Measurements from ENCODE around the gene HNRNPUL2.
"Not testable (repeated sequence)": the region's sequence is repeated elsewhere in the genome, so short reads cannot be mapped to it uniquely, and the experiment has no call there.

The HNRNPUL2 gene

DNA sequence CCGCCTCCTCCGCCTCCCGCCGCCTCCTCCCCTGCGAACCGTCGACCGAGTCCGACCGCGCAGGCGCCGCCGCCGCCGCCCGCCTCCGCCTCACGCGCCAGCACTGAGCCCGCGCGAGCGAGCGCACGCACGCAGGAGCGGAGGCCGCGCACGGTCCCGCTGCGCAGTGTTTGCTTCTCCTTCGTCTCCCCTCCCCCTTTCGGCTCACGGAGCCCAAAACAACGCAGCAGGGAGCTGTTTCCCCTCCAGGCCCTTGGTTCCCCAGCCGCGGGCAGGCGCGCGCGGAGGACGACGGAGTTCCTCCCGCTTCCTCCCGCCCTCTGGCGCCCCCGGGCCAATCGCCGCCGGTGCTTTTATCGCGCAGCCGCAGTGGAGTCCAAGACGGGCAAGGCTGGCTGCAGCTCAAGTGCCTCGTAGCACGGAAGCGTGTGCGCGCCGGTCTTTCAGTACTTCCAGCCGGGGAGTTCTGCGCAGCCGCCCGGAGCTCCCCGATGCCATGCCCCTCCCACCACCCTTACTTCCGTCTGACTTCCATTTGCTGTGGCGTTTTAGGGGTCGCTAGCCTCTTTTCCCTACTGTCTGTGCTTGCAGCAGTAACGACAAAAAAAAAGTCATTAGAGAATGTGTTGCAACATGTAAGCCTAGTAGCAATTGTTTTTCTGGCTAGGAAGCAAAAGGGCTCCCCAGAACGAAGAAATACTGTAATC, at the start of gene HNRNPUL2:
TSS of gene HNRNPUL2 (minus strand) at position 293 of the 707 bp plus-strand sequence. CDS start 301 bp downstream, outside the sequence.
- DNase-seq (ENCODE audit: low read depth in 2 of 2): peak; percentile 96 to 98

DNA sequence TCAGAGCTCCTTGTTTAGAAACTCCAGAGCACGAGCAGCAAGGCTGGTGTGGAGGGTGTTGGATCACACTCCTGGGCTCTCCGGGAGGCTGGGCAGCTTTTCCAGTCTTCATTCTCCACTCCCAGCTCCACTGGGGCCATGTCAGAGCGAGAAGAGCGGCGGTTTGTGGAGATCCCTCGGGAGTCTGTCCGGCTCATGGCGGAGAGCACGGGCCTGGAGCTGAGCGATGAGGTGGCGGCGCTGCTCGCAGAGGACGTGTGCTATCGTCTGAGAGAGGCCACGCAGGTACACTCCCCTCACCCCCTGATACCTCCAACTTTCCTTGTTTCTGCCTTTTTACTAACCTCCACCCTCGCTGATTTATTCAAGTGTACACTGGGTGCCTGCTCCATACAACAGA, 48.4 kb upstream of the HNRNPUL2 start:
- no peak for DNase-seq (ENCODE audit: low read depth in 2 of 2)

DNA sequence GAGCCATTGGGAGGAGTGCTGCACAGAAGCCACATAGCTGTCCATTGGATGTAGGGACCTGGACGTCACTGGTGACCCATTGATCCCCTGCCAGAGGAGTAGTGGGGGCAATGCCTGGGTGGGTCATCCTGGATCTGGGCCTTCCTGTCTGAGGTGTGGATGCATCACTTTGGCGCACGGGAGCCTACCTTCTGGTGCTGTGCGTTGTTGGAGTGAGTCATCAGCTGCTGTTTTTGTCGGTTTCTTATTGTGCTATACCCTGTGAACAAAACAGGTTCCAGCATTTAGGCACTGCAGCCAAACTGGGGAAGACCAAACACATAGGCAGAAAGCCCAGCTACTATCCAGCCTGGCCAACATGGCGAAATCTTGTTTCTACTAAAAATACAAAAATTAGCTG, 47.1 kb upstream of the HNRNPUL2 start:
- DNase-seq (ENCODE audit: low read depth in 2 of 2): no peak

DNA sequence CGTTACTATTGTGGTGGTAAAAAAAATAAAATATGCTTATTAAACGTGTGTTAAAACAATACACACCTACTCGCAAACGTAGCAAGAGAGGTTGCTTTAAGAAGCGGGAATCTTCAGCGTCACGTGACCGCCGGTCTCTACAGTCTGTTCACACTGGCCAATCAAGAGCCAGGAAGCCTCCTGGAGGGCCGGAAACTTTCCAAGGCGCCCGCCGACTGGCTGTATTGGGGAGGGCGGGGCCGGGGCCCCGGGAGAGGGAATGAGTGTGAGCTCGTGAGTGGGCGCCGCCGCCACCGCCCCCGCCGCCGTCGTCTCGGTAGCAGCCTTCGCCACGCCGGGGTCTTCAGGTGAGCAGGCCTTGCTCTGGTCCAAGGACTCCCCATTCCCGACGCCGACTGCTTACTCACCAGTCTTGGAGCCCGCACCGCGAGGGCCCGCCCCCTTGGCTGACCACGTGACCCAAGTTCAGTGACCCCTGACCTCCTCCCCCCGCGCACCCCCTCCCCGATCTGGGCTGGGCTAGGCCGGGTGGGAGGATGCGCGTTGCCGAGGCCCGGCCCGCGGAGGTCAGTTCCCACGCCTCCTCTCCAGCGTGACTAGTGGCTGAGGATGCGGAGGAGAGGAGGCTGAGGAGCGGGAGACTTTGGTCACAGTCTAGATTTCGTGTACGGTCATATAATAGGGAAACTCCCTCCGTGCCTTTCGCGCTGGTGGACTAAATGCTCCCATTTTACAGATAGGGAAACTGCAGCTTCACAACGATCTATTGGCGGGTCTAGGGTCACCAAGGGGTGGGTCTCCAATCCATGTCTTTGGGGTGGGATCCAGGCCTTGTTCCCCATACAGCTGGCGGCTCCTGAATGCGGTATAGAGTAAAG, 44.1 kb upstream of the HNRNPUL2 start, which contains the start of gene TAF6L:
TSS of gene TAF6L (plus strand) at position 253 of the 878 bp plus-strand sequence. CDS start 4,388 bp downstream, outside the sequence.
- peak; percentile 83 to 85 for DNase-seq (ENCODE audit: low read depth in 2 of 2)

DNA sequence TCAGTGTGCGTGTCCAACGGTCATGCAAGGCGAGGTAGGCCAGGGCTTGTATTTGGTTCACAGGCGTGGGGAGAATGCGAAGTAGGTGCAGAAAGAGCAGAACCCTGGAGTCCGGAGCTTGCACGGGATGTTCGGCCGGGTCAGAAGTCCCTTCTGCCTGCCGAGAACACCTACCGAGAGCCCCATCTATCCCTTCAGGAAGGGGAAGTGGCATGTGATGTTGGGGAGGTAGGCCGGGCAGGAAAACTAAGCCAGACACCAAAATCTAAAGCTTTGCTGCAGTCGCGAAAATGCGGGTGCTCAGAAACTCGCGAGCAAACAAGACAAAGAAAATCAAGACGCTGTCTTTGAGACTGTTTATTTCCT, 43.5 kb upstream of the HNRNPUL2 start:
- no peak for DNase-seq (ENCODE audit: low read depth in 2 of 2)

DNA sequence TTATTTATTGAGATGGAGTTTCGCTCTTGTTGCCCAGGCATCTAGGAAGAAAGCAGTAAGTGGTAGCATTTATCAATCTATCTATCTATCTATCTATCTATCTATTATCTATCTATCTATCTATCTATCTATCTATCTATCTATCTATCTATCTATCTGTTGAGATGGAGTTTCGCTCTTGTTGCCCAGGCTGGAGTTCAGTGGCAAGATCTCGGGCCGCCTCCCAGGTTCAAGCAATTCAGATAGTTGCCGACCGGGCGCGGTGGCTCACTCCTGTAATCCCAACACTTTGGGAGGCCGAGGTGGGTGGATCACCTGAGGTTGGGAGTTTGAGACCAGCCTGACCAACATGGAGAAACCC, 33.6 kb upstream of the HNRNPUL2 start:
- not testable (repeated sequence) for DNase-seq (ENCODE audit: low read depth in 2 of 2)

DNA sequence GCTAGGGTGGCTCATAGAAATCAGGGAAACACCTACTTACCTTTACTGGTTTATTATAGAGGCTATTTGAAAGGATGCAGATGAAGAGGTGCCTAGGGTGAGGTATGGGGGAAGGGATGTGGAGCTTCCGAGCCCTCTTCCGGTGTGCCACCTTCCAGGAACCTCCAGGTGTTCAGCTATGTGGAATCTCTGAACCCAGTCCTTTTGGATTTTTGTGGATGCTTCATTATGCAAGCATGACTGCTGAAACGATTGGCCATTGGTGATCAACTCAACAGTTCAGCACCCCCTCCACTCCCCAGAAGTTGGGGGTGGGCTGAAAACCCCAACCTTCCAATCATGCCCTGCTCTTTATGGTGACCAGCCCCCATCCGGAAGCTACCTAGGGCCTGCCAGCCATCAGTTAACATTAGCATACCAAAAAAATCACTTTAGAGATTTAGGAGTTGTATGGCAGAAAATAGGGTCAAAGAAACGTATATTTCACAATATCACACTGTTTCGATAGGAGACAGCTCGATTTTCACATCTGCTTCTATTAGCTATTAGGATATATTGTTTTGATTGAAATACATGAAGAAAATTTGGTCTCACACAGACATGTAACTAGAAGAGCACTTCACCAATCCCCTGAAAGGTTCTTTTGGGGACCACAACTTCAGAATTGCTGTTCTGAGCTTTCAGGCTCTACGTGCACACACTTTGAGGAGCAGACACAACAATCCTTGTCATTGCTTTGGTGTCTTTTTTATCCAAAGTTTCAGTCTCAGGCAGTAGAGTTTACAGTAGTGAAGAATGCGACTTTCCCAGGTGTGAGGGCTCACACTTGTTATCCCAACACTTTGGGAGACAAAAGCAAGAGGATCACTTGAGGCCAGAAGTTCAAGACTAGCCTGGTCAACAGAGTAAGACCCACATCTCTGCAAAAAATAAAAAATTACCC, 30.9 kb upstream of the HNRNPUL2 start:
- no peak for DNase-seq (ENCODE audit: low read depth in 2 of 2)

DNA sequence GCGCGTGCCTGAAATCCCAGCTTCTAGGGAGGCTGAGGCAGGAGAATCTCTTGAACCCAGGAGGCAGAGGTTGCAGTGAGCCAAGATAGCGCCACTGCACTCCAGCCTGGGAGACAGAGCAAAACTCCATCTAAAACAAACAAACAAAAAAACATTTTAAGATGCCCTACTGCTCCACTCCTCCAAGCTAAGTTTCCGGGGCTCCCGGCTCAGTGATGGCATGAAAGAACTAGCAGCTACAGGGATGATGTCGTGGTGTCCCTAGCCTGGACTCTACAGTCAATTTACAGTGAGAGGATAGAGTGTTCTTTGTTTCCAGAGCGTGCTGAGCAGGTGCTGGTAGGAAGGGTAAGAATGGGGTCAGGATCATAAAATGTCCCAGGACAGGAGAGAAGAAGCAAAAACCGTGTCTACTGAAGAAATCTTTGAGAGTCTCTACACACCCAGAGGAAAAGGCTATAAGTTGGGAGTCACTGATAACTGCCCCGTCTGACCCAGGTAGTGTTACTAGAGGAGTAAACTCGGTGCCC, 27.9 kb upstream of the HNRNPUL2 start:
- DNase-seq (ENCODE audit: low read depth in 2 of 2): no peak

DNA sequence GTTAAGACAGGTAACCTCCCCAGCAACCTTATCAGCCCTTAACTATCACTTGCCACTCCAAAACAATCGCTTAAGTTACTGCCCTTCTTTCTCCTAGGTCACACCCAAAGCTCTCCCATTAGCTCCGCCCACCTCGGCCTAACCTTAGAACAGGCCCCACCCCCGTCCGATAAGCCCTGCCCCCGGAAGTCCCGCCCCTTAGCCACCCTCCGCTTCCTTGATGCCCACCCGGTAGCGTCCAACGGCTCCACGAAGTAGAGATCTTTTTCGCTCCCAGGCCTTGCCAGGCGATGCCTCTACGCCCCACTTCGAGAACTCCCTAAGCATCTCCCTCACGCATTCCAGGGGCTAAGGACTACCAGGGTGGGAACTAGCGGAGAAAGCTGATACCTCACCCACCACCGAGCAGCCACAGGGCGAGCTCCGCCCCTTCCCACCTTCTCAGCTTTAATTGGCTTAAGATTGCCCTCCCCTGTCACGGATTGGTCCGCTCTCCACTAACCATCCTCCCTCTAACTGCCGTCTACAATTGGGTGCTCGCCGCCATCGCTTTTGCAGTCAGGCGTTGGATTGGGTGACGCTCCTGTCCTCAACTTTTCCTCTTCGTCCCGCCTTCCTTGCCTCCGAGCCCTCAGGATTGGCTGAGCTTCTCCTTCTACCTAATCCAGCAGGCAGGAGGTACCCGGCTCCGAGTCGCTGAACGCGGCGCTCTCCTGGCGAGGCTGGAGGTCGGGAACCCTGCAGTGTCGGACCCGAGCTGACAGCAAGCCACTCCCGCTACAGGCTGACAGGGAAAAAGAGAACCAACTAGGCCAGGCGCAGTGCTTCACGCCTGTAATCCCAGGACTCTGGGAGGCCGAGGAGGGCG, 26.7 kb upstream of the HNRNPUL2 start, which contains the start of gene ZBTB3:
TSS of gene ZBTB3 (minus strand) at position 425 of the 868 bp plus-strand sequence. CDS start 496 bp downstream, outside the sequence.
- DNase-seq (ENCODE audit: low read depth in 2 of 2): peak; percentile 92 to 94

DNA sequence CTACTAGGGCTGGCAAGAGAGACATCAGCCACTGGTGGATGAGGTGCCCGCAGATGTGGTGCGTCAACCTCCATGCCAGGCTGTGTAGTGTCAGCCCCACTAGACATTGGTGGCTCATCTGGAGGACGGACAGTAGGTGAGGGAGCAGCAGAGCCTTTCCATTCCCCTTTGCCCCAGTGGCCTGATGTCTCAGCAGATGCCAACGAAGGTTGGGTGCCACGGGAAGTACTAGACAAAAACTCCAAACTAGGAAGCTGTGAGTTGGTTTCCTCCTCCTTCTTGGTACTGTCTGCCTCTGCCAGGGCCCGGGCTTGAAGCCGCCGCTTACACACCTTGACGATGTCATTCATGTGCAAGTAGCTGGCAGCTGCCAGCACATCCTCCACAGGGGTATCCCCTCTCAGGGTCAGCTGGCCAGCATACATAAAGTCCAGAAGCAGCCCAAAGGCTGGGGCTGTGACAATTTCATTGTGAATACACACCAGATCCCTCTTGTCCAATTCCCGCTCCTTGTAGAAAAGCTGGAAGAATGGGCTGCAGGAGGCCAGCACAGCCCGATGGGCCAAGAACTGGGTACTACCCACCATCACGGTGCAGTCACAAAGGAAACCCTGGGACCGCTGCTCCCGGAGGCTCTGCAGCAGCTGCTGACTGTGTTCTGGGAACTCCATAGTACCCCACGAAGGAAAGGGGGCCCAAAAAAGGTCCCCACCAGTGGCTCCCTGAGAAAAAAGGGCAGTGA, 25.9 kb upstream of the HNRNPUL2 start:
- DNase-seq (ENCODE audit: low read depth in 2 of 2): no peak

DNA sequence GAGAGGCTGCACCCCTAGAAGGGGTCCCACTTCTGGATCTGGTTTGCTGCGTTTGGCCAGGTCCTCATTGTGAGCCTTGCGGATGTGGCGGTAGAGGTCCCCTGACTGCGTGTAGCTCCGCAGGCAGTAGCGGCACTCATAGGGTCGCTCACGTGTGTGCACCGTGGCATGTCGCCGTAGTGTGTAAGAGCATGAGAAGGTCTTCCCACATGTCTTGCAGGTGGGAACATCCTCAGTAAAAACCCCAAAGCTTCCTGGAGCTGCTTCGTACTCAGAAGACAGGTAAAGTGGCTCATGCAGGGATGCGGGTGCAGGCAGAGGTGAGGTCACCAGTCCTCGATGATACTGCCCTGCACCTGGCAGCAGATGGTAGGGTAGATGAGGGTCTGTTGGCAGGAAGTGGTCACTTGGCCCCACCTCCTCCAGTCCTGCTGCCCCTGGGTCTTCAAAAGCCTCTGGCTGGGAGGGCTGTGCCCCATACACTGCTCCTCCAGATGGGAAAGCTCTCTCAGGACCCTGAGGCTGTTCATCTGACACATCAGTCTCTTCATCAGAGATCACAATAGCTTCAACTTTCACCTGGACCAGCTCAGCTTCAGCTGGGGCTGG, 25.0 kb upstream of the HNRNPUL2 start:
- no peak for DNase-seq (ENCODE audit: low read depth in 2 of 2)

DNA sequence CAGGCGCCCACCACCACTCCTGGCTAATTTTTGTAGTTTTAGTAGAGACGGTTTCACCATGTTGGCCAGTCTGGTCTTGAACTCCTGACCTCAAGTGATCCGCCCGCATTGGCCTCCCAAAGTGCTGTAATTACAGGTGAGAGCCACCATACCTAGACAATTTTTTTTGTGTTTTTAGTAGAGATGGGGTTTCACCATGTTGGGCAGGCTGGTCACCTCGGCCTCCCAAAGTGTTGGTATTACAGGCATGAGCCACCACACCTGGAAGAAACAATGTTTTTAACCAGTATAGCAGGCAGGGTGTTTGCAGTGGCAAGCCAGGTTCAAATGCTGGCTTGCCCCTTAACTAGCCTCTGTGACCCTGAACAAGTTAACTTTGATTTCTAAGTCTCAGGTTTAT, 22.7 kb upstream of the HNRNPUL2 start:
- not testable (repeated sequence) for DNase-seq (ENCODE audit: low read depth in 2 of 2)

DNA sequence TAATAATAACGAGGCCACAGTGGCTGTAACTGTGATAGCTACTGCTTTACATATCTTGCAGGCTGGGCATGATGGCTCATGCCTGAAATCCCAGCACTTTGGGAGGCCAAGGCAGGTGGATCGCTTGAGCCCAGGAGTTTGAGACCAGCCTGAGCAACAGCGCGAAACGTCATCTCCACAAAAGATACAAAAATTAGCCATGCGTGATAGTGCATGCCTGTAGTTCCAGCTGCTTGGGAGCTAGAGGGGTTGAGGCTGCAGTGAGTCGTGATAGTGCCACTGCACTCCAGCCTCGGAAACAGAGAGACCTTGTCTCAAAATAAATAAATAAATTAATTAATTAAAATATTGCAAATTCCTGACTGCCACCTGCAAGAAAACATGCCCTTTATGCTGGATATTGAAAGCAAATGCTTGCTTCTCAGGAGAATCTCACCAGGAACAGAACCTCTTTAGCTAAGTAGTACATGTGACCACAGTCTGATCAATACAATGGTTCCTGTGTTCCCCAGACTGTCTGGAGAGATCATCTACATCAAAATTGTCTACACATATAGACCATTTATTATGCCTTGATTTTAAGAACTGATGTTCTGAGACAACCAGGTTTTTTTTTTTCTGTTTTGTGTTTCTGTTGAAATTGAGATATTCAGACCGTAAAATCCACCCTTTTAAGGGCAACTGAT, 20.4 kb upstream of the HNRNPUL2 start:
- DNase-seq (ENCODE audit: low read depth in 2 of 2): no peak

DNA sequence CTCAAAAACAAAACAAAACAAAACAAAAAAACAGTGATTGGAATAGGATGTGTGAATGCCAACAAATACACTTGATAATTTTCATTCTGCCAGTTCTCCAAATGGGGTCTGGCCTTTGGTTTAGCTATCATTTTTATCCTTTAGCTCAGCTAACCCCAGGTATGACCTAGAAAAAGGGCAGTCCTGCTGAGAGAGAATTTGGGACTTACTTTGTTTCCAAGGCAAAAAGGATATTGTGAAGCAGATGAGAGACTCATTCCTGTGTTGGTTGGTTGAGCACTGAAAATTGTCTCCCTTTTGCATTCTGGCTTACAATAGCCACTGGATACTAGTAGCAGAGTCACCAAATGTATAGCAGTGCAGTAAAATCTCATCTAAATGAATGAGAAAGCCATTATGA, 9.9 kb upstream of the HNRNPUL2 start:
- DNase-seq (ENCODE audit: low read depth in 2 of 2): no peak

DNA sequence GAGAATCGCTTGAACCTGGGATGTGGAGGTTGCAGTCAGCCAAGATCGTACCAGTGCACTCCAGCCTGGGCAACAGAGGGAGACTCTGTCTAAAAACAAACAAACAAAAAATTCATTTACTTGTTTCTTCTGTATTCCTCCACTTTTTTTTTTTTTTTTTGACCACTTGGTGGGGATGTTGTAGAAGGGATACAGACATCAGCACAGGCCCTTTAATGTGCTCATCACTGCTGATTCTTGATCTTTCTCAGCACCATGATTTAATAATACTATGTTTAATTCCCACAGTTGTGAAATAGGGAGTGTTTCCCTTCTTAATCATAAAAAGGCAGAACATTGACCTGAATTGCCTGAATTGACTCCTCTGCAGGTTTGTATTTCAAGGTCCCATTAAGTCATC, 5.6 kb upstream of the HNRNPUL2 start:
- no peak for DNase-seq (ENCODE audit: low read depth in 2 of 2)

DNA sequence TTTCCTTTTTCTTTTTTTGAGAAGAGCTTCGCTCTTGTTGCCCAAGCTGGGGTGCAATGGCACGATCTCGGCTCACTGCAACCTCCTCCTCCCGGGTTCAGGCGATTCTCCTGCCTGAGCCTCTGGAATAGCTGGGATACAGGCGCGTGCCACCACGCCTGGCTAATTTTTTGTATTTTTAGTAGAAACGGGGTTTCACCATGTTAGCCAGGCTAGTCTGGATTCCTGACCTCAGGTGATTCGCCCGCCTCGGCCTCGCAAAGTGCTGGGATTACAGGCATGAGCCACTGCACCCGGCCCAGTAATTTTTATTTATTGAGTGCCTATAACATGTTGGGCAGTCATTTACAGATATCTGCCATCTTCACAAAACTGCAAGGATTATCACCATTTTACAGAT, 2.8 kb upstream of the HNRNPUL2 start:
- not testable (repeated sequence) for DNase-seq (ENCODE audit: low read depth in 2 of 2)

DNA sequence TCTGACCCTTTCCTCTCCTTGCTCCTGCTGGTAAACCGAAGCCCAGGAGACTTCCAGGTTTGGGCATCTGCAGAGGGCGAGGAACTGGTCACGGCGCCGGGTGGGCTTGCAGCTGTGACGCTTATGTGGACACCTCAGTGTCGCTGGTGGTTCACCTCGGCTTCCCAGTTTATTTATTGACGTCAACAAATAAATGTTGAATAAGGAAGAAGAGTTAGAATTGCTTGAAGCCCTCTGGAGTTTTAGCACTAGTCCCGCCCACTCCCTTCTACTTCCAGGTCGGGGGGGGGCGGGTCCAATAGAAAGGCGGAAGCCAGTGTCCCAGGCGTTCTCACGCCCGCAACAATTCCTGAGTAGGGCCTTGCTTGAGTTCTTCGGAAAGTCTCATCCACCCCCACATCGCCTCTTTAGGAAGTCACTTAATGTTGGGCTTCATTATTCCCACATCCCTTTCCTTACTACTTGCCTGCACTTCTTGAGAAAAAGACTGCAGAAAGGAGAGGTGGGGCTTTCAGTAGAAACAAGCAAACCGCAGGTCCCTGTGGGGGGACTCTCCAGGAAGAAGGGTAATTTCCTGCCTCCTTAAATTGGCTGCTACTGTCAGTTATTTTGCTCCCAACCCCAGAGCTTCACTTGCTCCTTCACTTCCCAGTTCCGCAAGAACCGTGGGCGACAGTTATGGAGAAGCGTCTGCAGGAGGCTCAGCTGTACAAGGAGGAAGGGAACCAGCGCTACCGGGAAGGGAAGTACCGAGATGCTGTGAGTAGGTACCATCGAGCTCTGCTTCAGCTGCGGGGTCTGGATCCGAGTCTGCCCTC, 1.1 kb upstream of the HNRNPUL2 start, which contains the start of gene TTC9C:
TSS of gene TTC9C (plus strand) at position 316 of the 818 bp plus-strand sequence. CDS start at position 679, 363 bp downstream.
- peak; percentile 63 to 73 for DNase-seq (ENCODE audit: low read depth in 2 of 2)

DNA sequence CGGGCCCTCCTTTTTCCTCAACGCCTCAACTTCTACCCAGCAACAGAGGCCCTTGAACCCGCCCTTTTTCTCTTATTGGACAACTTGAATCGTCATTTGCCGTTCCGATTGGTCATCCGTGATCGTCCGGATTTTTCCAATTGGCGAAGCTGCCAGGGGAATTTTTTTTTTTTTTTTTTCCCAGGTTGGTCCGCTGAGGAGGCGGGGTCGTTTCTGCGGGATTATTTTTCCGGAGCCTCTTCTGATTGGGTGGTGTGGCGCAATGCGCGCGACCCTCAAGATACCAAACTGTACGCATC, 564 bp upstream of the HNRNPUL2 start:
- peak; percentile 65 to 78 for DNase-seq (ENCODE audit: low read depth in 2 of 2)

All from activated CD8-positive, alpha-beta memory T cell treated with anti-CD3 and anti-CD28 coated beads for 4 hours (primary cell).